Neuronal stem cell (in vitro differentiated cells): ENCODE data around the gene UNC5B.

Experiments
- DNase-seq: peaks from one replicate; pipeline ENCODE4 v3.0.0-alpha.2; 2013; ENCODE audit warnings: low spot score
- H2AFZ ChIP-seq: one replicate; pipeline ENCODE4 v1.6.1; 2013; ENCODE audit warnings: mild to moderate bottlenecking, low read length, inconsistent platforms
- H2AK5ac ChIP-seq: 2 replicates; pipeline ENCODE4 v1.6.1; 2013; ENCODE audit warnings: low read depth, mild to moderate bottlenecking, inconsistent platforms, low read length, moderate library complexity, mixed read lengths
- H2BK120ac ChIP-seq: 2 replicates; pipeline ENCODE4 v1.6.1; 2013; ENCODE audit warnings: low read depth, mild to moderate bottlenecking, inconsistent platforms, low read length, moderate library complexity, mixed read lengths
- H2BK12ac ChIP-seq: one replicate; pipeline ENCODE4 v1.6.1; 2013; ENCODE audit warnings: low read length, inconsistent platforms
- H2BK15ac ChIP-seq: 2 replicates; pipeline ENCODE4 v1.6.1; 2013; ENCODE audit warnings: mild to moderate bottlenecking, low read length, inconsistent platforms, mixed read lengths
- H2BK5ac ChIP-seq: one replicate; pipeline ENCODE4 v1.6.1; 2013; ENCODE audit warnings: inconsistent platforms, mild to moderate bottlenecking, low read length, moderate library complexity
- H3K14ac ChIP-seq: one replicate; pipeline ENCODE4 v1.6.1; 2013; ENCODE audit warnings: low read length, inconsistent platforms
- H3K18ac ChIP-seq: 2 replicates; pipeline ENCODE4 v1.6.1; 2013; ENCODE audit warnings: low read length, inconsistent platforms
- H3K23ac ChIP-seq: 2 replicates; pipeline ENCODE4 v1.6.1; 2013; ENCODE audit warnings: low read depth, mild to moderate bottlenecking, mixed read lengths, low read length, inconsistent platforms; ENCODE audit not compliant: poor library complexity
- H3K27ac ChIP-seq: replicated peaks from 3 replicates; pipeline ENCODE4 v1.5.1; 2013; ENCODE audit warnings: low read length, inconsistent platforms
- H3K27me3 ChIP-seq, 3 experiments: 2 replicates each; pipeline ENCODE4 v1.6.1; 2013; ENCODE audit warnings: low read length in 3 of 3, mild to moderate bottlenecking in 2 of 3, inconsistent platforms in 1 of 3, low read depth in 1 of 3, mixed read lengths in 1 of 3, moderate library complexity in 1 of 3; ENCODE audit not compliant: control insufficient read depth in 3 of 3, insufficient read depth in 3 of 3
- H3K36me3 ChIP-seq, 2 donors: replicated peaks in 1 of 2; 2 replicates each; pipeline ENCODE4 v1.6.1; 2013; ENCODE audit warnings: low read length in 2 of 2; ENCODE audit not compliant: control insufficient read depth in 2 of 2, insufficient read depth in 2 of 2
- H3K4ac ChIP-seq: 2 replicates; pipeline ENCODE4 v1.6.1; 2013; ENCODE audit warnings: inconsistent platforms, mild to moderate bottlenecking, low read length, moderate library complexity
- H3K4me1 ChIP-seq, 2 donors: 1 replicate in 1 of 2; 2 replicates in 1 of 2; pipeline ENCODE4 v1.6.1; 2013; ENCODE audit warnings: low read length in 2 of 2, low read depth in 1 of 2; ENCODE audit not compliant: control insufficient read depth in 2 of 2, insufficient read depth in 1 of 2
- H3K4me2 ChIP-seq: one replicate; pipeline ENCODE4 v1.6.1; 2013; ENCODE audit warnings: mild to moderate bottlenecking, low read length, inconsistent platforms; ENCODE audit not compliant: insufficient read depth, poor library complexity, severe bottlenecking
- H3K4me3 ChIP-seq, 2 donors: 2 replicates each; pipeline ENCODE4 v1.5.1; 2013; ENCODE audit warnings: low read length in 2 of 2, mild to moderate bottlenecking in 2 of 2, inconsistent platforms in 1 of 2, moderate library complexity in 1 of 2
- H3K79me1 ChIP-seq: one replicate; pipeline ENCODE4 v1.6.1; 2013; ENCODE audit warnings: low read depth, mild to moderate bottlenecking, inconsistent platforms, low read length, moderate library complexity
- H3K9ac ChIP-seq: one replicate; pipeline ENCODE4 v1.6.1; 2013; ENCODE audit warnings: mild to moderate bottlenecking, low read depth, low read length, inconsistent platforms; ENCODE audit not compliant: poor library complexity
- H3K9me3 ChIP-seq, 2 donors: replicated peaks in 1 of 2; 2 replicates each; pipeline versions ENCODE3 to v1.6.1; 2013; ENCODE audit warnings: low read length in 2 of 2, mild to moderate bottlenecking in 2 of 2, inconsistent platforms in 1 of 2, low read depth in 1 of 2, mixed read lengths in 1 of 2, moderate library complexity in 1 of 2; ENCODE audit not compliant: control insufficient read depth in 2 of 2, insufficient read depth in 1 of 2
- H4K8ac ChIP-seq: one replicate; pipeline ENCODE4 v1.6.1; 2013; ENCODE audit warnings: low read depth, mild to moderate bottlenecking, inconsistent platforms, low read length, moderate library complexity
- H4K91ac ChIP-seq: one replicate; pipeline ENCODE4 v1.6.1; 2013; ENCODE audit warnings: low read length, low read depth, mild to moderate bottlenecking, inconsistent platforms; ENCODE audit not compliant: poor library complexity
- WGBS, 2 donors: extraction: QIAGEN DNeasy Blood & Tissue Kit; methylation state at CpG; one replicate each; pipeline ENCODE4 v1.1.7; 2013; ENCODE audit warnings: missing lambda C conversion rate in 2 of 2, mixed read lengths in 1 of 2; ENCODE audit not compliant: insufficient read length in 2 of 2, insufficient replicate concordance in 1 of 2; ENCODE audit errors: extremely low coverage in 2 of 2; 5-methylcytosine and 5-hydroxymethylcytosine counted together

Gene UNC5B

DNA sequence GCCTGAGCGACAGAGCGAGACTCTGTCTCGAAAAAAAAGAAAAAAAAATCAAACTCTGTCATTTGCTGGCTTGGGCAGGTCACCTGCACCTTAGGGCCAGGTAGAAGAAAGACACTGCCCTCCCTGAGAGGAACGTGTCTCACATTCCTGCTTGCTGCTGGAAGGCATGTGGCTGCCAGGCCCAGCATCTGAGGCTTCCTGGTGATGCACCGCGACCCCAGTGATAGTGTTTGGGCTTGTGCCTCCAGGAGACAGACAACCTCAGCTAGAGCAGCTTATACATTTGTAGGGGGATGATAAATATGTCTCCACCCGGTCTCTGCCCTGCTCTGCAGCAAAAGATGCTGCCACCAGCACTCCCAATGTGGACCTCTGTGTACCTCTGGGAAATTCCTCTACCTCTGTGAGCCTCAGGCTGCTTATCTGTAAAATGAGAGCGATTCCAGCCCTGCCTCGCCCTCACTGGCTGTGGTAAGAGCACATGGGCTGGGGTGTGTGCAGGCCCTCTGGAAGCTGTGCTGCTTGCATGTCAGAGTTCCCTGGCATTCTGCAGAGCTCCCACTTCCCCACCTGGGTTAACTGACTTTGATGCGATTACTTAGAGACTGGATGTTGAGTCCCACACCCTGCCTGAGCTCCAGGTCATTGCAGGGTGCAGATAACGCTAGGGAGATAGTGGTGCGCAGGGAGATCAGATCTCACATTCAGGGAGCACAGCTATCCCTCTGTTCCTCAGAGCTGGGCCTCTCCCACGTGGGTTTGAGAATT lies 126.5 kb downstream of the UNC5B start:
- Histone ChIP-seq H3K27ac (no peak overlapping the region), H3K4me2 (no peak overlapping the region), H3K4ac (no peak overlapping the region), H3K18ac (no peak overlapping the region), H3K9ac (peak overlapping the region; percentile 52), H4K8ac (peak overlapping the region; percentile 78), H2BK5ac (no peak overlapping the region), H3K4me1 (peaks cover 0 to 8% of the 10 kb centered on the region in 2 donors), H2AFZ (no peak overlapping the region), H3K36me3 (no peaks in the 10 kb centered on the region), H2BK120ac (no peak overlapping the region), H2AK5ac (no peak overlapping the region), H2BK15ac (no peak overlapping the region), H4K91ac (no peak overlapping the region), H3K79me1 (no peaks in the 10 kb centered on the region), H3K23ac (no peak overlapping the region), H3K4me3 (no peak overlapping the region), H3K9me3 (no peaks in the 10 kb centered on the region), H3K14ac (no peak overlapping the region), H2BK12ac (no peak overlapping the region), H3K27me3 (no peaks in the 10 kb centered on the region)
- no peak for DNase-seq
- WGBS, 2 donors: no CpG with 5 or more reads among the region's 13 CpGs

DNA sequence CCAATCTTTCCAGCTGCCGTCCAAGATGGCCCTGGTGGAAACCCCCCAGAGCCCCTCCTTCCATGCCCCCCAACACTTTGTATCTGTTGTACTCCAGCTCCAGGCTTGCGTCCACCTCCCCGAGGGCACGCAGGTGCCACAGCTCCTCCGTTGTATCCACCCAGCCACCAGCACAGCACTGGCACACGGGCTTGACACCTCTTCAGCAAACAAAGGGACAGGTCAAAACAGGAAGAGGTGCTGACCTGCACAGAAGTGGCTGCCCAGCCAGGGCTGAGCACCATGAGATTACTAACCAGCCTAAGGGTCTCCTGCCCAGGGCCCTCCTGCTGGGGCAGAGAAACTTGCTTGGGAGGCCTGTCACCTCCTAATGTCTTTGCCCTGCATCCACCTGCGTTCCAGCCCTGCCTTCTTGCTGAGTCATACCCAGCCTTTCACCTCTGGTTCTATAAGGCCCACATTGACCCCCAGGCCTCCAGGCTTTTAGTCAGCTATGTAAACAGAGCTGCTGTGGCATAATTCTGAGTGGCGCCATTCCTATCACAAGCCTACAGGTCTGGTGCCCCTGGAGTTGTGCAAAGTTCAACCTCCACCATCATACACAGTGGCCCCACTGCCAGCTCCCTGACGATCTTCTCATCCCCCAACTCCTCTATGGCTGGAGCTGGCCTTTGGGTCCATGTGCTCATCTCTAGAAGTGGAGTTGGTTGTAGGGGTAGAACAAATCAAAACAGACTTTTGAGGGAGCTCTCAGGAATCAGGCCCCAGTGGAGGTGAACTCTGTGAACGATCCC lies 127.6 kb downstream of the UNC5B start:
- Histone ChIP-seq H2BK5ac (no peak overlapping the region), H2BK12ac (no peak overlapping the region), H3K36me3 (no peaks in the 10 kb centered on the region), H3K9me3 (no peaks in the 10 kb centered on the region), H3K27me3 (no peaks in the 10 kb centered on the region), H3K27ac (no peak overlapping the region), H2AFZ (no peak overlapping the region), H3K18ac (peak overlapping the region; percentile 13), H4K8ac (no peak overlapping the region), H2BK15ac (no peak overlapping the region), H3K23ac (no peak overlapping the region), H3K79me1 (no peaks in the 10 kb centered on the region), H3K4me3 (peak overlapping the region in 1 of 2 donors; percentile 7), H3K14ac (no peak overlapping the region), H3K4me1 (peaks cover 2 to 6% of the 10 kb centered on the region in 2 donors), H3K9ac (no peak overlapping the region), H3K4ac (no peak overlapping the region), H2AK5ac (no peak overlapping the region), H3K4me2 (no peak overlapping the region), H2BK120ac (no peak overlapping the region), H4K91ac (no peak overlapping the region)
- no CpG with 5 or more reads among the region's 10 CpGs for WGBS, 2 donors
- DNase-seq: no peak

DNA sequence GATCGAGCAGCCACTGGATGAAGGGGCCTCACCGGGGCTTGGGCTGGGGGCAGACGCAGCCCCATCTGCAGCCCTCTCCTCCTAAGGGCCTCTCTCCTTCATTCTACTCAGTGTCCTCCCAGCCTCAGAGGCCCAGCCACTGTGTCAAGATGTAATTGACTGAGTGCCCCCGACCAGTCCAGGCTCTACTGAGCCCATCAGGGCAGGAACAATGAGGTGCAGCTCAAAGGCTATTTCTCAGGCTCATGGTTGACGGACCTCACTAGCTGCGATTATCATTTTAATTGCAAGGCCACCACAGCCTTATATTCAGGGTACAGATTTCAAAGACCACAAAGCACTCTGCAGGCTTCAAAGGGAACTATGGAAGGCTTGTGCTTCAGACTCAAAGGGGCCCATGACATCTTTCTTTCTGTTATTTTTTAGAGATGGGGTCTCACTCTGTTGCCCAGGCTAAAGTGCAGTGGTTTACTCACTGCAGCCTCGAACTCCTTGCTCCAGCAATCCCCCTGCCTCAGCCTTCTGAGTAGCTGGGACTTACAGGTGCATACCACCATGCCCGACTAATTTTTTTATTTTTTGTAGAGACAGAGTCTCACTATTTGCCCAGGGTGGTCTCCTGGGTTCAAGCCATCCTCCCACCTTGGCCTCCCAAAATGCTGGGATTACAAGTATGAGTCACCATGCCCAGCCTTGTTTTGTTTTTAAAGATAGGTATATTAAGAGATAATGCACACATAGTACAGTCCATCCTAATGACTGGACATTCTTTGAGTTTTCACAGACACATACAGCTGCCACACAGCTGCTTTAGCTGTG lies 130.4 kb downstream of the UNC5B start:
- DNase-seq: no peak
- no peak overlapping the region for H3K4me2 ChIP-seq
- WGBS, 2 donors: no CpG with 5 or more reads among the region's 8 CpGs
- H4K8ac ChIP-seq: no peak overlapping the region
- peaks cover 4 to 12% of the 10 kb centered on the region in 2 donors for H3K4me1 ChIP-seq
- H3K9me3 ChIP-seq: no peaks in the 10 kb centered on the region
- no peak overlapping the region for H2BK12ac ChIP-seq
- no peak overlapping the region for H2BK15ac ChIP-seq
- no peak overlapping the region for H3K14ac ChIP-seq
- H2BK120ac ChIP-seq: no peak overlapping the region
- no peak overlapping the region for H3K4ac ChIP-seq
- H3K23ac ChIP-seq: no peak overlapping the region
- no peak overlapping the region for H3K18ac ChIP-seq
- H4K91ac ChIP-seq: no peak overlapping the region
- no peak overlapping the region for H2BK5ac ChIP-seq
- H2AFZ ChIP-seq: no peak overlapping the region
- no peak overlapping the region for H3K4me3 ChIP-seq
- no peak overlapping the region for H3K27ac ChIP-seq
- H3K27me3 ChIP-seq: no peaks in the 10 kb centered on the region
- H2AK5ac ChIP-seq: no peak overlapping the region
- H3K79me1 ChIP-seq: no peaks in the 10 kb centered on the region
- no peaks in the 10 kb centered on the region for H3K36me3 ChIP-seq
- H3K9ac ChIP-seq: no peak overlapping the region
